ENCODE measurements around the gene PTPRR. TPM values are rescaled to one million over a fixed set of nuclear protein-coding genes. Genes with fewer than 3 reads are reported as not detected.

PTPRR gene
- total and polyA plus RNA-seq, 11 donors = 0.21 to 1.0 (median 0.40) TPM; not detected in 1

GRCh38 chr12:70762000-70762399, 158.5 kb downstream of the PTPRR start:
- intact Hi-C loops (cut with DNase I) = no loop called here
- H3K27me3 ChIP-seq = no peaks in the 10 kb centered on the region
- H3K4me1 ChIP-seq = no peaks in the 10 kb centered on the region
- H3K9me3 ChIP-seq = peaks cover 0 to 9% (median 0%) of the 10 kb centered on the region in 12 donors
- WGBS, 4 donors = 53 to 75% (median 71%) methylated on average over 2 of the region's 2 CpGs
- ATAC-seq (no peak), DNase-seq (no peak)
- no peaks in the 10 kb centered on the region for H3K36me3 ChIP-seq
- H3K4me3 ChIP-seq = no peak overlapping the region
- TF ChIP-seq POLR2A (IDR thresholded peaks at IDR 0.05) = no peak
- TF ChIP-seq CTCF (IDR thresholded peaks at IDR 0.05) = no peak
- no peak overlapping the region for H3K27ac ChIP-seq

GRCh38 chr12:70759161-70759918, 161.2 kb downstream of the PTPRR start:
- H3K9me3 ChIP-seq = no peaks in the 10 kb centered on the region
- TF ChIP-seq POLR2A (IDR thresholded peaks at IDR 0.05) (no peak), CTCF (IDR thresholded peaks at IDR 0.05) (no peak)
- ATAC-seq (no peak), DNase-seq (no peak)
- intact Hi-C loops (cut with DNase I) = no loop called here
- WGBS, 4 donors = 90 to 91% (median 91%) methylated on average over 12 of the region's 12 CpGs
- H3K27me3 ChIP-seq = no peaks in the 10 kb centered on the region
- no peaks in the 10 kb centered on the region for H3K4me1 ChIP-seq
- H3K27ac ChIP-seq = no peak overlapping the region
- H3K36me3 ChIP-seq = no peaks in the 10 kb centered on the region
- H3K4me3 ChIP-seq = no peak overlapping the region

- 74 to 85% (median 84%) methylated on average over 5 of the region's 5 CpGs for WGBS, 4 donors
- intact Hi-C loops (cut with DNase I) = no loop called here
- Histone ChIP-seq H3K36me3 (no peaks in the 10 kb centered on the region), H3K9me3 (no peaks in the 10 kb centered on the region), H3K4me3 (no peak overlapping the region), H3K27ac (no peak overlapping the region), H3K4me1 (no peaks in the 10 kb centered on the region), H3K27me3 (no peaks in the 10 kb centered on the region)
- no peak for TF ChIP-seq POLR2A (IDR thresholded peaks at IDR 0.05)
- no peak for TF ChIP-seq CTCF (IDR thresholded peaks at IDR 0.05)
- DNase-seq (no peak), ATAC-seq (no peak)
Observed at GRCh38 chr12:70758494-70758845, 162.1 kb downstream of the PTPRR start.

GRCh38 chr12:70757830-70758493, 162.6 kb downstream of the PTPRR start:
- DNase-seq (no peak), ATAC-seq (no peak)
- Histone ChIP-seq H3K27me3 (no peaks in the 10 kb centered on the region), H3K36me3 (no peaks in the 10 kb centered on the region), H3K27ac (no peak overlapping the region), H3K4me3 (no peak overlapping the region), H3K9me3 (no peaks in the 10 kb centered on the region), H3K4me1 (no peaks in the 10 kb centered on the region)
- intact Hi-C loops (cut with DNase I) = no loop called here
- 58 to 82% (median 72%) methylated on average over 1 of the region's 1 CpG for WGBS, 4 donors
- no peak for TF ChIP-seq CTCF (IDR thresholded peaks at IDR 0.05)
- no peak for TF ChIP-seq POLR2A (IDR thresholded peaks at IDR 0.05)

All from heart left ventricle (tissue), 16 donors.